HL-60/S4 (cell line): ENCODE data around the gene CTXN3.

Experiments
- in situ Hi-C: fragments of 300-500 bp; cut with MboI; formaldehyde crosslinking; loops from 2 replicates; pipeline ENCODE4 v1.14.3; 2022; ENCODE audit warnings: low sequenced_read_pairs

CTXN3 gene

DNA sequence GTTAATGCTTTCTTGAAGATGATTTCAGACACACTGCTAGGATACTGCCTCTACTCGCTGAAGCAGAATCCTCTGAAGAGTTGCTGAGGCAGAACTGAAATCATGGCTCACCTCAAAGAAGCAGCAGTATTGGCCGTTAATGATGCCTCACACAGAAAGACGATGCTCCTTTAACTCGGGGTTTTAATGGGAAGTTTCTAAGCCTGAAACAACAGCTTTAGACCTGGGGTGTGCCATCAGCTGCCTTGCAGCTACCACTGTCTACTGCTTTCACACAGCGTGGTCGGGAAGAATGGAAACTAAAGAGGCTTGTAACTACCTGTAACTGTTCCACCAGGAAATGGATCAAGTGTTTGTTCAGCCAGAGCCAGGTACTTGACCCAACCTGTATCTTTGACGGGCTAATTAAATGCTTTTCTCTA is at the start of gene CTXN3:
Gene CTXN3, plus strand, starts transcription at position 65 of the 422 bp plus-strand sequence. CDS start 8,440 bp downstream, outside the sequence.
- in situ Hi-C loops: no loop called here

DNA sequence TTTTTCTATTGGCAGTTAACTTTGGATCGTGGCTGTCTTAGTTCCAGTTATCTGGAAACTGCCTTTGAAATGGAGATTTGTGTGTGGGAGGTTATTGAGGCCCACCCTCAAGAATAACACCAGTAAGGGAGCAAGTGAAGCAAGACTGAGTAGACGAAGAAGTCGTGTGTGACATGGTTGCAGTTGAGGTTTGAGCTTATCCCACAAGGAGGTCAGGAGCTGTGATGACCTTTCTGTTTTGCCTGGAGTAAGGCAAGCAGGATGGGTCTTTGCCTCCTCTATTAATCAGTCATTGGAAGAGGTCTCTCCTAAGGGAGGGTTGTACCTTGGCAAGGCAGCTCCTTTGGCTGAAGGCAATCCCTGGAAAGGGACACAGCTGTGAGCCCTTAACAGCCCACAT is 49.6 kb upstream of the CTXN3 start:
- in situ Hi-C loops: no loop called here

DNA sequence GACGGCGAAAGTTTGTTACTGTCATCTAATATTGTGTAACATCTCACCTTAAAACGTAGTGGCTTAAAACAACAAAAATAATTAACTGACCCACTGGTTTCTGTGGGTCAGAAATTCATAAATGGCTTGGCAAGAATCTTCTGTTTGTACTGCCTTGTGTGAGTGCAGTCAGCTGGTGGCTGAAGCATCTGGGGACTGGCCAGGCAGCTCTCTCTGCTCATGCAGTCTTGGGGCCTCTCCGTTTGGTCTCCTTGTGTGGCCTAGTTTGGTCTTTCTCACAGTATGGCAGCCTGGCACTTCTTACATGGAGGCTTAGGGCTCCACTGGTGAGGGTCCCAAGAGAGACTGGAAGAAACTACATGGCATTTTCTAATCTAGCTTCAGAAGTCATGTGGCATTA is 49.0 kb upstream of the CTXN3 start:
- in situ Hi-C loops: no loop called here

DNA sequence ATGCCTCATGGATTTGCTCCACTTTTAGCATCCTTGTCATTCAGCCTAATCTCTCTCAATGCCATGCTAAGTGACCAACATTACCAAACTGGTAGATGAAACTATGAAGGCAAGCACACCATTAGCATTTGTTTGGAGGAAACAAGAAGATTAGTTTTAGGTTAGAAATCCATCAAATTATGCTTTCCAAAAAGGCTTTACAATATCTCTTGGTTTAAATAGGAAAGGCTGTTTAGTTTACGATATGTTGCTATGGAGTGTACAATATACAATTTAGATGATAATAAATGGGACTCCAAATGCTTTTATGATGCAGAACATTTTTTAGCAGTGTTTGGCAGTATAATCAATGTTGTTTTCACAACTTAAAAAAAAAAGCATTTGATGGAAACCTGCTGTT is 47.8 kb upstream of the CTXN3 start:
- in situ Hi-C loops: no loop called here

DNA sequence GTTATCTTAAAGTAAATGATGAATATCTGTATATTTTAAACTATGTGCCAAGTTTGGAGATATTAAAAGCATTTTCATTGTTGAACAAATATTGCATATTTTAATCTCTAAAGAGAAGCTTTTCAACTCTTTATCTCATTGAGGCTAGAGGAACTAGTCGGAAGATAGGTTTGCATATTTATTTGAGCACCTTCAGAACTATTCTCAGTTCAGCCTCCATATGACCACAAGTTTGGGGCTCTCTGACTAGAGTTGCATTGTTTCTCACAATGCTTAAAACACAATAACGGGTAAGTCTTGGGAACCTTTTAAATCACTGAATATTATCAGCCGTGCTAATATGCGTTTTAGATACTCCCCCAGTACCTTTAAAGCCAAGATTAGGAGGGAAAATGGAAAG is 47.3 kb upstream of the CTXN3 start:
- in situ Hi-C loops: no loop called here

DNA sequence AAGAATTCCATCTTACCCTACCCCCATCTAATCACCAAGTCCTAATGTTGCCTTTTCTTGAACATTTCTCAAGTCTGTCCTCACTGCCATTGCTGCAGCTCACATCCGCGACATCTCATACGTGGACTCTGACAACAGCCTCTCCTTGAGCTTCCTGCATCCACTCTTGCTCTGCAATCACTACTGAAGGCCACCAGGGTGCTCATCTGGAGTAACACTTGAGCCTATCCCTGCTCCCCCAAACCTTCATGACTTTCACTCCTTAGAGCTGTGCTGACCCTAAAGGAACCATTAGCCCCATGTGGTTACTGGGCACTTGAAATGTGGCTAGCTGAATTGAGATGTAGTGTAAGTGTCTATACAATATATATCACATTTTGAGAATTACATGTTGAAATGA is 46.4 kb upstream of the CTXN3 start:
- in situ Hi-C loops: no loop called here

DNA sequence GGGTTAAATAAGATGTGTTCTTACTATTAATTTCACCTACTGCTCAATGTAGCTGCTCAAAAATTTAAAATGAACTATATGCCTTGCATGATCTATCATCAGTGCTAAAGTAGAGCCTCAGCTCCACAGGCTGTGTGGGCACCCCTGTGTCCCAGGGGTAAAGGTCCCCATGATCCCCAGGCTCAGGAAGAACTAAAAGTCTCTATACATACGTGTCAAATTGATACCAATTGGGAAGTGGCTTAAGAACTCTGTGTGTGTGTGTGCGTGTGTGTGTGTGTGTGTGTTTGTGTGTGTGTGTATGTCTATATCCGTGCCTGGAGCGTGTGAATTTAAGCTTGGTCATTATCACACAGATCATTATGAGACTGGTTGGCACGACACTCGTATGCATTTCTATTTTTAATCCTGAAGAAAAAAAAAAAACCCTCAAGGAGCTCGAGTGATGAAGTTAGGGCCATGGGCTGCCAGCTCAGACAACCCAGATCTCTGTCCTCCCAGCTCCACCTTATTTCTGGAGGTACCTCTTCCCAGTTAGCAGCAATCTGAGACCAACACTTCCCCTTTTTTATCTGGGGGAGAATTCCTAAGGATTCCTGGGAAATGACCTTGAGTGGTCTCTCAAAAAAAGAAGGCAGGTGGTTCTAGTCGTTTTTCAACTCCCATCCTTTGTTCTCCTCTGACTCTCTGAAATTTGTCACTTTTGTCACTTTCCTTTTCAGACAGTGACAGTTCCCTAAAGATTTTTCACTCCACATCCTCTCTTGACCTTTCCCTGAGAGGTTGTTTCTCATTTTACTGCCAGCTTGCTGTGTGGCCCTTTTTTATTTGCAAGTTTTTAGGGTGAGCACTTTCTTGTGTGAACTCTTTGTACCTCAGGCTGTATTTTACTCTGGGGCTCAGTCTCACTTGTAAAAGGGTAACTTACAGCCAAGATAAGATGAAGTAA is 45.7 kb upstream of the CTXN3 start:
- in situ Hi-C loops: no loop called here

DNA sequence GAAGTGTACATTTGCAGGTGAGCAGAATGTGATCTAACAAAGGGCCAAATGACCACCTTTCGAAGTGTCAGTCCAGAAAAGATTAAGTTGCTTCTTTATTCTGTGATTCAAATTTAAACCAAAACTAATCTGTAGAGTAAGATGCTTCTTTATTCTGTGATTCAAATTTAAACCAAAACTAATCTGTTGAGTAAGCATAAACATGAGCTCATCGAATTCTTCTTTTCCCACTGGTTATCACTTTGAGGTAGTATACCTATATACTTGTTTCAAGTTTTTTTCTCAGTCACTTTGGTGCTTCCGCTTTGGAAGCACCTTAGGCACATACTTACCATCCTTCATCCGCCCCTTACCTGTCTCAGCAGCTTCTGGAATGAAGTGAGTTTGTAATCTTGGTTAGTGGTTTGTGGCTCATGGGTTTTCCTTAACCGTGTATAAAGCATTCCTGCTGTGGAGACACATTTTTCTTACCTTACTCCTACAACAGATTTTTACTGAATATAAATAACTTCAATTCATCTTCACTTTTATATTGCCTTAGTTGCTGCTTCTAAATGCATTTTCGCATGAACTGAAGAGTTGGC is 40.7 kb upstream of the CTXN3 start:
- in situ Hi-C loops: no loop called here

DNA sequence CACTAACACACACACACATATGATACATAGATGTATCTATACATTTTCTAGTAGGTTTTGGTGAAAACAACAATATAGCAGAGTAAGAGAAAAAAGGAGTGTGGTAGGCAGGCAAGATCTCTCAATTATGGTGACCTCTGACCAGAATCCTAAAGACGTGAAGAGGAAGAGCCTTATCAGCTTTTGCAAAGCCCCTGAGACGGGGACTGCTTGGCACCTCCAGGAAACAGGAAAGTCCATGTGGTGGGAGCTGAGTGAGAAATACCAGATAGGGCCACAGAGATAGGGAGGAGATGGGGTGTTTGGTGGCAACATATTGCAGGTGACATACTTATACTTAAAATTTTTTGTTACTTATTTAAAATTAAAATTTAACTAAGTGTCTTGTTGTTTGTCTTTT is 39.9 kb upstream of the CTXN3 start:
- in situ Hi-C loops: no loop called here

DNA sequence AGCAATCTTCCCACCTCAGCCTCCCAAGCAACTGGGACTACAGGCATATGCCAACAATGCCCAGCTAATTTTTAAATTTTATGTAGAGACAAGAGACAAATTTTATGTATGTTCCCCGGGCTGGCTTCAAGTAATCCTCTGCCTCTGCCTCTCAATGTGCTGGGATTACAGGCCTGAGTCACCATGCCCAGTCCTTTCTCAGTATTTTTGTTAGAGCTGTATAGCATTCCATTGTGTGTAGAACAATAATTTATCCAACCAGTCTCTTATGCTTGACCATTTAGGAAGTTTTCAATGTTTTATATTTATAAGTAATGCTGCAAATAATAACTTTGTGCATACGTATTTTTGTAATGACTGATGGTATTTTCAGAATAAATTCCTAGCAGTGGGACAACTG is 38.9 kb upstream of the CTXN3 start:
- in situ Hi-C loops: no loop called here

DNA sequence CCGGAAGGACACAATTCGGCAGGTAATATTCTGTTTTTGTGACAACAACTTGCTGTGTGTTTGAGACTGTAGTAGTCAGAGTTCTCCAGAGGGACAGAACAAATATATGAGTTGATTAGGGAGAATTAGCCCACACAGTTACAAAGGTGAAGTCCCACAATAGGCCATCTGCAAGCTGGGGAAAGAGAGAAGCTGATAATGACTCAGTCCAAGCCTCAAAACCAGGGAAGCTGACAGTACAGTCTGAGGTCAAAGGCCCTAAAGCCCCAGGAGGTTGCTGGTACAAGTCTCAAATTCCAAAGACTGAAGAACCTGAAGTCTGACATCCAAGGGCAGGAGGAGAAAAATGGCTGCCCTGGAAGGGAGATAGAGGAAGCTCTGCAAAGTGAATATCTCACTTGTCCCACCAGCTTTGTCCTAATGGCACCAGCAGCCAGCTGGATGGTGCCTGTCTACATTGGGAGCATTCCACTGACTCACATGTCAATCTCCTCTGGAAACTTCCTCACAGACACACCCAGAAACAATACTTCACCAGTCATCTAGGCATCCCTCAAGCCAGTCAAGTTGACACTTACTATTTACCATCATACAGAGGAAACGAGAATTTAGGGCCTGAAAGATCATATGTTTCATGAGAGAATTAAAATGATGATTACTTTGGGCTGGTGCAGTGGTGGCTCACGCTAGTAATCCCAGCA is 36.3 kb upstream of the CTXN3 start:
- in situ Hi-C loops: no loop called here

DNA sequence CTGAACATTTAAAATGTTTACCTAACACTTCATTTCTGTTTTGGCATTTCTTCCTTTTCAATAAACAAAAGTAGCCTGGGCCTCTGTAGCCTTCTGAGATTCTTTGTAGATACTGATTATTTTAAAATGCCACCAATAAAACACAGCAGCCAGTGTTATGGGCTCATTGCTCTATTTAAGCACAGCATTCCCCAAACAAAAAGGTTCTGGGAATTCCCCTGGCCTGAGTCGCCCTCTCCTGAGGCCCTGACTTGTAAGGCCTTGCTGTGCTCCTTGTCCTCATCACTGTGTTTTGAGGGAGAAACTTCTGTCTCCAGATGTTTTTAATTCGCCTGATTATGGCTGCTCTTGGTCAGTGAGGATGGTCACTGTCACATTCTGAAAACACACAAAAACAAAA is 33.0 kb upstream of the CTXN3 start:
- in situ Hi-C loops: no loop called here

DNA sequence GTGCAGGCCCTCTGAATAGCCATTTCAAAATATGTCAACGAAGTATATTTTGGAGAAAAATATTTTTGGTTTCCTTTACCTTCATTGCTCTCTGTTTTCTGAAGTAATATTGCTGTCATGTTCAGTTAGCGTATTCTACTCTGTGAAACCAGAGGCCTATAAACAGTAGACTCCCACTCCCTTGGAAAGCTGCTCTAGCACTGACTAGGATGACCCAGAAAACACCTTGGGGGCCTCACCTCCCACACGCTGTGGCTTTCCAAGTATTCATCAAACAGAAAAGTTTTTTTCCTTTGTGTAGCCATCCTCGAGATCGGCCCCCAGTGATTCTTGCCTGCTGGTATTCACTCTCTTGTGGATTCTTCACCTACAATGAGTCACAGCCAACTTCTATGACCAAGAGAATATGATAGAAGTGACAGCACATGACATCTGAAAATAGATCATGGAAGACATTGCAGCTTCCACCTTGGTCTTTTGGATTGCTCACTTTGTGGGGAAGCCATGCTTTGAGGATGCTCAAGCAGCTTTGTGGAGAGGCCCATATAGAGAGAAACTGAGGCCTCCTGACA is 28.9 kb upstream of the CTXN3 start:
- in situ Hi-C loops: no loop called here

DNA sequence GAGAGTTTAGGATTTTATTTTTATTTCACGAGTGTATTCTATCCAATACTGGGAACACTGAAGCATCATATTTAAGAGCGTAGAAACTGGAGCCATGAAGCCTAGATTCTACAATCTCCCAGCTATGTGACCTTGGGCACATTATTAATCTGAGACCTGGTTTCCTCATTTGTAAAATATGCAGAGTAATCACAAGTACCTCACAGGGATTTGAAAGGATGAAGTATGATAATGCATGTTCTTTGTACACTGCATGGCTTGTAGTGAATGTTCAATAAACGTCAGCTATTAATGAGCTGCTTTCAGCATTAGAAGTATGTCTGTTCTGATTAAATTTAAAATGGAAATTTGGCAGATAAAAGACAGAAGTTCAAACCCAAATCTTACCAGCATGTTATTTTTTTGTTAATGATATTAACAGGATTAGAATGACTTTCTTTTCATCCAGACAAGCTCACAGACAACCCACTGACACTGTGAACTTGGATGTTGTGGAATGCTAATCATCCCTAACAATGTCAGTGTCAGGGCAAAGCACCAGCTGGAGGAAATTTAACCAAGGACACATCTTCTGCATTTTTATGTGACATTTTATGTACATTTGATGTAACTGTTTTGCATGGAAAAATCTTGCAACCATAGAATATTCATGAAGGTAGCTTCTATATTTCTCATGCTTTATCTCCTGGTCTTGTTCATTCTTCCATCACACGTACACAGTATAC is 27.1 kb upstream of the CTXN3 start:
- in situ Hi-C loops: no loop called here

DNA sequence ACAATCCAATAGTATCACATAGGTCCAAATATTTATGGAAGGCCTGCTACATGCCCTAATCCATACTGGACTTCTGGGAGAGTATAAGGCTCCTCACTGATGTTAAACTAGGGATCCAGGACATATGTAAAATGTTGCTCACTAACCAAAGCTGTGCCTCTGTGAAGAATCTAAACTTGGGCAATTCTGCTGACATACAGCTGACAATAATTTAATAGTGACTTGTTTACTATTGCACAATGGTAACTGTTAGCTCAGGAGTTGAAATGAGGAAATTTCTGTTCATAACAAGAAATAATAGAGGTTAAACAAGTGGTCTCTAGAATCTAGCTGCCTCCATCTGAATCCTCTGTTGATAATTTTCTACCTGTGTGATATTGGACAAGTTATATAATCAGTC is 14.9 kb upstream of the CTXN3 start:
- in situ Hi-C loops: no loop called here

DNA sequence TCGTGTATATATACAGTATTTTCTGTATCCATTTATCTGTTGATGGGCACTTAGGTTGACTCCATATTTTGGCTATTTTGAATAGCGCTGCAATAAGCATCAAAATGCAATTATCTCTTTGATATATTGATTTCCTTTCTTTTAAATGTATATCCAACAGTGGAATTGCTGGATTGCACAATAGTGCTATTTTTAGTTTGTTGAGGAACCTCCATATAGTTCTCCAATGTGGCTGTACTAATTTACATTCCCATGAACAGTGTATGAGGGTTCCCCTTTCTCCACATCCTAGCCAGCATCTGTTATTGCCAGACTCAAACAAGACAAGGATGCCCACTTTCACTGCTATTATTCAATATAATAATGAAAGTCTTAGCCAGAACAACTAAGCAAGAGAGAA is 9.1 kb upstream of the CTXN3 start:
- in situ Hi-C loops: no loop called here

DNA sequence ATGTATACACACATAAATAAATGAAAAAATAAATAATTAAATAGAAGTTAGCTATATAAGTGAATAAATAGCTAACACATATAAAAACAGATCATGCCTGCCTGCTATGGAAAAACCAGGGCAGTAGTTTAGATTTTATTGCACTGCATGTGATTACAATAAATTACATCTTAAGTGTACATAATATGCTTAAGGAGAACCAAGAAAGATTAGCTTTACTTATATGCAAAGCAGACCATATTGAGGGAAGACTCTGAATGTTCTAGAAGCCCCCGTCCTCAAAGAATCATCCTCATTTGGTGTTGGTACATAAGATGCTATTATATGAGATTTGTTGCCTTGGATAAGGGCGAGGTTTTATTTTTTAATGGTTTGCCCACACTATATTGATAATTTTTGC is 5.9 kb upstream of the CTXN3 start:
- in situ Hi-C loops: no loop called here

DNA sequence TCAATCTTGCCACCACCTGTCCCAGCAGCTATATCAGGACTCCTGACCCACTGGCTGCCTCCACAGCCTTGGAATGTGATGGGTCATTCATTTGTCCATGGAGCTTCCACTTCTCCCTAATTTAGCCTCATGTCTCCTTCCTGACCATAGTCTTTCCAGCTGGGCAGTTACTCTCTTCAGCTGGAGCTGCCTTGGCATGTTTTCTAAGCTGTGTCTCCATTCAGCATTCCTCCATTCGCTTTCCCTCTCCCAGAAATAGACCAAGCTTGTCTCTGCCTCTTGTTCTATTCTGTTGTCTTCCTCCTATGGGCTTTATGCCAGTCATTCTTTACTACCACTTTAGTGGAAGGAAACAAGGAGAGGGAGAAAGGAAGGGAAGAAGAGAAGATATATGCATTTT is 5.3 kb upstream of the CTXN3 start:
- in situ Hi-C loops: no loop called here

DNA sequence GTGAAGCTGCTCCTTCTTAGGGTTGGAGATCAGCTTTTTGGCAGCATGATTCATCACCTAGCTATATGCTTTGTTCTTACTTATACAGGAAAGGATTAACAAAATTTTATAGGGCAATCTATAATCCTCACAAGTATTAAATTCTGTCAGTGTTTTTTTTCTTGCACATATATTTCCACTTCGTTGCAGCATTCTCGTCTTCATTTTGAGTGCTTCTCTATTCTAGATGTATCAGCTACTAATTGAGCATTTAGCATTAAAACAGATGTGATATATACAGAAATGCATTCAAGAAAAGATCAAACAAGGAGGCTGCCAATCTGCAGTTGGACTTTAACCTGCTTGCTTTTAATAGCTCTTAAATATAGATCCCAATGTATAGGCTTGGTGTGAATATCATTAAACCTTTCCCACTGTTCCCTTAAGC is 3.6 kb upstream of the CTXN3 start:
- in situ Hi-C loops: no loop called here

DNA sequence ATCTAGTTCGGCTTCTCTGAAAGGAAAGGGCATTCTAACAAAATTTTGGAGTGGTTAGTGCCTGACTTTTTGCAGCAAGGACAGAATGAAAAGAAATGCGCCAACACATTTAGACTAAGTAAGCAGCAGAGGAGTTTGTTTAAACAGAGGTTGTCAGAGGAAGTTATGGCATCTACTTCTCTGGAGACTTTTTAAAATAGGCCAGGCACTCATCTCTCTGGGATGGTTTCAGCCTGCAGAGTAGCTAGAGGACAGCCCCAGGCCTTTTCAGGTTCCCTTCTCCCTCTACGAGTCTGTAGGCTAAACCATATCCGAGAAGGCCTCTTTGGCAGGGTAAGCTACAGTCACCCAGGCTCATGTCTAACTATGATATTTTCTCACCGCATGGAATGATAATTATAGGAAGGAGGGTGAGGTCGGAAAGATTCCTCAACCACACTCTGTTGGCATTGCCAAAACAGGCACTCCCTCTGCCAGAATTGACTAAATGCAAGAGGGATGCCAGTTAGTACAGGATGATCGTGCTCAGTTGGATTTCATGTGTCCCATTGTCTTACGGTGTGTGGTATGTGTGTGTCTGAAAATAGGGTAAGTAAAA is 1.4 kb upstream of the CTXN3 start:
- in situ Hi-C loops: no loop called here
